Spleen (tissue), 7 donors: ENCODE data around the gene GMPS.

Experiments used
- CTCF ChIP-seq, 11 experiments: fragments of 200-600 bp in 7 of 11; fragments of 450-650 bp in 4 of 11; sonication (generic) in 4 of 11; IDR thresholded peaks in 8 of 11; conservative IDR thresholded peaks in 3 of 11; 1 replicate in 7 of 11; 2 replicates in 4 of 11; pipeline versions ENCODE4 v1.4.0 to v1.8.0; 2016 to 2021; ENCODE audit warnings: antibody characterized with exemption in 11 of 11, inconsistent platforms in 4 of 11, mild to moderate bottlenecking in 1 of 11
- POLR2A ChIP-seq, 3 donors: fragments of 450-650 bp; IDR thresholded peaks; one replicate each; pipeline ENCODE4 v1.5.1; 2017; ENCODE audit warnings: antibody characterized with exemption in 3 of 3, mild to moderate bottlenecking in 1 of 3
- donor health status: DM: no; HTN: no; CAD: no; lungs with moderate emphysema.
- donor health status: DM: no; HTN: no; CAD: no.
- donor health status: DM: no; HTN: no; CAD: no.

GRCh38 chr3:155981669-155982068, 111.2 kb downstream of the GMPS start:
- TF ChIP-seq POLR2A (IDR thresholded peaks at IDR 0.05) = no peak
- no peak for TF ChIP-seq CTCF (IDR thresholded peaks at IDR 0.05 in 8 of 11, conservative IDR thresholded peaks at IDR 0.05 in 3 of 11)
